GM18511 (cell line): ENCODE data around the gene MVB12B.
"Not testable (repeated sequence)": the region's sequence is repeated elsewhere in the genome, so short reads cannot be mapped to it uniquely, and the experiment has no call there.

Source experiments
- ATAC-seq: cut with Tn5 transposase; IDR thresholded peaks from one replicate; pipeline ENCODE4 v1.9.1; 2021; ENCODE audit warnings: mild to moderate bottlenecking, moderate library complexity; ENCODE audit not compliant: unreplicated experiment

The MVB12B gene, protein sequence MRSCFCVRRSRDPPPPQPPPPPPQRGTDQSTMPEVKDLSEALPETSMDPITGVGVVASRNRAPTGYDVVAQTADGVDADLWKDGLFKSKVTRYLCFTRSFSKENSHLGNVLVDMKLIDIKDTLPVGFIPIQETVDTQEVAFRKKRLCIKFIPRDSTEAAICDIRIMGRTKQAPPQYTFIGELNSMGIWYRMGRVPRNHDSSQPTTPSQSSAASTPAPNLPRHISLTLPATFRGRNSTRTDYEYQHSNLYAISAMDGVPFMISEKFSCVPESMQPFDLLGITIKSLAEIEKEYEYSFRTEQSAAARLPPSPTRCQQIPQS

DNA sequence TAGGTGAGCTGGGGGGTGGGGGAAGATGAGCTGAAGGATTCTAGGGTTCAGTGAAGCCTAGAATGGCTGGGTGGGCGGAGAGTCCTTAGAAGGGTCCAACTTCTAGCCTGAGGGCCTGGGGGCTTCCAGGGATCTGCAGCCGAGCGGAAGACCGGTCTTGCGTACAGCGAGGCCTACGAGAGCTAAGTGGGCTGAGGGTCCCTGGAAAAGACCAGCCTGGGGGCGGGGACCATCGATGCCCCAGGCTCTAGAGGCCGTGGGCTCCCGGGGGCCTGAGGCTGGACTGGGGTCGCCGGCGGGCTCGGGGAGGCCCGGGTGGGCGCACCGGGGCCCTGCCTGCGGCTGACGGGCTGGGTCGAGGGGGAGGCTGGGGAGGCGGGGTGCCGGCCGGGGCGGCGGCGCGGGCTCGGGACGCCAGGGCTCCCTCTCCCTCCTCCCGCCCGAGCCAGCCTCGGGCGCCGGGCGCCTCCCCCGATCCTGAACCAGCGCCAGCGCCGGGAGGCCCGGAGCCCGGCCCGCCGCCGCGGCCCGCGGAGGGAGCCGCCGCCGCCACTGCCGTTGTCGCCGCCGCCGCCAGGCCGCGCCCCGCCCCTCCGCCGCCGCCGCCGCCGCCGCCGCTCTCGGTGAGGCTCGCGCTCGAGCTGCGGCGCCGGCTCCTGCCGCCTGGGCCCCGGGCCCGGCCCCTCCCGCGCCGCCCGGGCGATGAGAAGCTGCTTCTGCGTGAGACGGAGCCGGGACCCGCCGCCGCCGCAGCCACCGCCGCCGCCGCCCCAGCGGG, at the start of gene MVB12B:
MVB12B (plus strand) TSS at position 602 of the 778 bp plus-strand sequence; CDS start at position 703, 101 bp downstream.
- no peak for ATAC-seq

DNA sequence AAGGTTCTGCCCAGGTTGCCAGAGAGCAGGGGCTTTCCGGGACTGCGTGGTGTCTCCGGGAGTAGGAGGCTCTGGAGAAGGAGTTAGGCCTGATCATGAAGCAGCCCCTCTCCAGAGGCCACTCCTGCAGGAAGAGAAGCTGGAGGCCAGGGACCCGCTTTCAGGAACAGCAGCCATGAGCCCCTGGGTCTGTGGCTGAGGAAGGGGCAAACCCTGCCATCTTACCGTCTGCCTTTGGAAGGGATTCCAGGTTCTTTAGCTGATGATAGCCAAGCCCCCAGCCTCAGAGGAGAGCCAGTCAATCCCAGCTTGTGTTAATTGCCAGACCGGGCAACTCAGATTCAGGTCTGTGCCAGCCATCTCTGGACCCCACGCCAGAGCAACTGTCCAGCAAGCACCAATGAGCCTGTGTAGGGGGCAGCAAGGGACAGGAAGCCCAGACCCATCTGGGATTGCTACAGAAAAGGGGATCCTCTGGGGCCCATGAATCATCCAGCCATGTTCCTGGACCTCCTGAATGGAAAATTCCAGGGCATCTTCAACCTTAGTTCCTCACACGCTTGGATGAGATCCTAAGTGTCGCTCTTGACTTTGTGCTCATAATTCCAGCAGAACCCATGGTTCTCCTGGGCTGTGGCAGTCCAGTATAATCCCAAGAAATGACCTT, 42.7 kb upstream of the MVB12B start:
- no peak for ATAC-seq

DNA sequence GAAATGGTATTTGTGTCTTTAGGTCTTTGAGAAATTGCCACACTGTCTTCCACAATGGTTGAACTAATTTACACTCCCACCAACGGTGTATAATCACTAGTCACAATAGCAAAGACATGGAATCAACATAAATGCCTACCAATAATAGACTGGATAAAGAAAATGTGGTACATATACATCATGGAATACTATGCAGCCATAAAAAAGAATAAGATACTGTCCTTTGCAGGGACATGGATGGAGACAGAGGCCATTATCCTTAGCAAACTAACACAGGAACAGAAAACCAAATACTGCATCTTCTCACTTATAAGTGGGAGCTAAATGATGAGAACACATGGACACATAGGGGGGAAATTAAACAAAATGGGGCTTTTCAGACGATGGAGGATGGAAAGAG, 41.0 kb upstream of the MVB12B start:
- ATAC-seq, result not testable (repeated sequence)

DNA sequence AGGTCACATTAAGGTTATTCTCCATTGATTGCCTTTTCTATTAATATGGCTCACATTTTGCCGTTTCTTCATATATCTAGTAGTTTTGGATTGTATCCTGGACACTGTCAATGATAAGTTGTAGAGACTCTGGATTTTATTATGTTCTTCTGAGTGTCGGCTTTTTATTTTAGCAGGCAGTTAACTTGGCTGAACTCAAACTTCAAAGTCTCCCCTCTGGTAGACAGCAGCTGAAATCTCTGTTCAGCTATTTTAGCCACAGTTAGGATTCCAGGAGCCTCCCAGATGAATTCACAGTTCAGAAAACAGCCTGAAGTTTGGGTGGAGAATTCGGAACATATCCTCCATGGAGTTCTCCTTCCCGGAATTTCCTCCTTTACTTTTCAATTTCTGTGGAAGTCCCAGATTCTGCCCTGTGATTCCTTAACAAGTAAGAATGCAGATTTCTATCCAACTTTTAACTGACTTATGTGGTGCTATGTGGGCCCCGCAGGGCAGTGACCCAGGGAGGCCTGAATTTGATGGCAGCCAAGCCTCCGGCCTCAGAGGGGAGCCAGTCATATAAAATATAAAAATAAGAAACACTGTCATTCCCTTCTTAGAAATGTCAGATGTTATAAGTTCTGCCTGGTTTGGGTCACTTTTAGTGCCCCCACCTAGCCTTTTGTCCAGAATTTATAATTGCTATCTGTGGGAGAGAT, 39.3 kb upstream of the MVB12B start:
- no peak for ATAC-seq

DNA sequence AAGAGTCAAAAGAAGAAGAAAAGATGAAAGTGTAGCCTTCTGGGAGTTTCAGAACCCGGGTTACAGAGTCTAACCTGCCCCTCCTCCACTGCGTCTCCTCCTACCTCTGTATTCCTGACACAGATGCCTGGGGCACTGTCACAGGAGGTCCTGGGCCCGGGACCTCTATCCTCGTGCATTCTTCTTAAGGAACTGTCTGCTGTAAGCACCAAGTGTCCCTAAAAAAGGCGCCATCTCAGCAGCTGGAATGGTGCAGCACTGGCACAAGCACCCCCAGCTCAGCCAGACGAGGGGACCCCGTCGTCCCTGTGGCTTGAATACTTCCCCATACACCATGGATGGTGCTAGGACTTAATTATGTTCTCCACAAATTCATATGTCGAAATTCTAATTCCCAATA, 35.8 kb upstream of the MVB12B start:
- no peak for ATAC-seq

DNA sequence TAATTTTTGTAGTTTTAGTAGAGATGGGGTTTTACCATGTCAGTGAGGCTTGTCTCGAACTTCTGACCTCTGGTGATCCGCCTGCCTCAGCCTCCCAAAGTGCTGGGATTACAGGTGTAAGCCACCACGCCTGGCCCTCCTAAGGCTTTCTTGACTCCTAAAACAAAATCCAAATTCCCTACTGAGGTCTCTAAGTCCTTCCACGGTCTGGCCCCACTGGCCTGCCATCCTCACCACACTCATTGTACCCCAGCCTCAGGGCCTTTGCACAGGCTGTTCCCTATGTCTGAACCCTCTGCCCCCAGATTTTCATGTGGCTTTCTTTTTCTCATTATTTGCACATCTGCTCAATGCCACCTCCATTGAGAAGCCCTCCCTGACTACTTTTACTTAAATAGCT, 34.7 kb upstream of the MVB12B start:
- ATAC-seq, result no peak

DNA sequence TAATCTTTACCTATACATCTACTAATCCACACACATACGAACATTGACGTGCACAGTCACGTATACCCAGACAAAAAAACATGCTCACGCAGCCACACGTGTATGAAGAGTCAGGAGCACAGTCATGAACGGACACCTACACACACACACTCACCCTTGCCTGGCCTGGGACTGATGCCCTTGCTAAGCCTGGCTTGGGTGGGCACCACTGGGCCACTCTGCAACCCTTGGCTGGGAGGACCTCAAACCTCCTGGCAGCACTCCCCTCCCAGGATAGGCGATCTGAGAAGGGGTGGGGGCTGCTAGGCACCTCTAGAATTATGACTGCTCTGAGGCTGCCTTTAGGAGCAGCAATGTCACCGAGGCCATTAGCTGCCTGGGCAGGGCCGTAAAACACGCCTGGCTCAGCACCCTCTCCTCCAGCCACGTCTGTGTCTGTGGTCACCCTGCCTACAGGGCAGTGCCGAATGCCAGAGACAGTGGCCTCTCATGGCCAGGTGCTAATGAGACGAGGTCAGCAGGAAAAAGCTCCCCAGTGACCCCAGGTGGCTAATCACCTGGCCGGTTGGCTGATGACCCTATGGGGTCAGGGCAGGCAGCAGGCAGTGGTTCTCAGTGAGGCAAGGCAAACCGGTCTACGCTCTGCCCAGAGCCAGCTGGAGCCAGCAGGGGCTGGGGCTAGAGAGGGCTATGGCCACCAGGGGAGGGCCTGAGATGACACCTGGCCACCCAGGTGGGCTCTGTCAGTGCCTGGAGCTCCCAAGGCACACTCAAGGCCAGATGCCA, 33.7 kb upstream of the MVB12B start:
- ATAC-seq, result no peak

DNA sequence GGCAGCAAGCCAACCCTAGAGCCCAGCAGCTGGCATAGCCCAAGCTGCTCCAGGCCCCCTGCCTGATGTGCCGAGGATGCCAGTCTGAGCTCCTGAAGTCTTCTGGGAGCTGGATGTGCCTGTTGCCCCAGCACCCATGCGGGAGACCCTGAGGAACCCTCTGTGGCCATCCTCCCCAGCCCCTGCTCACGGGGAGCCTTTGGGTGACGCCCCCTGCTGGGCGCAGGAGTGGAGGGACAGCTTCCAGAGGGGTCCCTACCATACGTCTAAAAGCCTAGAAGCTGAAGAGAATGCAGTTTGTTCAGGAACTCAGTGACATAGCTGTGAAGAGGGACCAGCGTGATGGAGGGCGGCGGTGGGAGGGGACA, 33.1 kb upstream of the MVB12B start:
- ATAC-seq, result no peak

DNA sequence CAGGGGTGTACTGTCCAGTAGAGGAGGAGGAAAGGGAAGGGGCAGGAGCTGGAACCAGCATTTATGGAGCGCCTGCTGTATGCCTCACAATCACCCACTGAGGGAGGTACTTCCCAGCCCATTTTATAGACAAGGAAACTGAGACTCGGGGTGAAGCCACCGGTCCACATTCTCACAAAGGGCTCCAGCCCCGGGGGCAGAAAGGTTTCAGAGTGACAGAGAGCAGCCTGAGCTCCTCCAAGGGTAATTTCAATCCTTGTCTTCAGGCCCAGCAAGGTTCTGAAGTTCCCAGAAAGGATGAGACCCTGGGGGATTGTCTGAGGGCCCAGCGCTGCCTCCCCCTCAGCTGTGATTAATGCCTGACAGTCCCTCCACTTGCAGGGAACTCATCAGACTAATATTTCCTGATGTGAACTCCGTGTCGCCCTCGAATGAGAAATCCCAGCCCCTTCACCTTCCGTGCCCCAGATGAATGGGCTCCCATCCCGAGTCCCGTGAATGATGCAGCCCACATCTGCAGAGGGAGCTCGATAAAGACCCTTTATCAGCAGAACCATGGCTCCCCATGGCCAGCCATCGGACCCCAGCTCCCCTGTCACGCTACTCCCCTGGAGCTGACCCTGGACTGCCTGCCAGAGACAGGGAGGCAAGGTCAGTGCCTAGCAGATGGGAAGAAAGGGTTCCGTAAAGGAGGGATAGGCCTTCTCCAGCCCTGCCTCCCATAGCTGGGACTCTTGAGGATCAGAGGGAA, 32.1 kb upstream of the MVB12B start:
- ATAC-seq, result no peak

DNA sequence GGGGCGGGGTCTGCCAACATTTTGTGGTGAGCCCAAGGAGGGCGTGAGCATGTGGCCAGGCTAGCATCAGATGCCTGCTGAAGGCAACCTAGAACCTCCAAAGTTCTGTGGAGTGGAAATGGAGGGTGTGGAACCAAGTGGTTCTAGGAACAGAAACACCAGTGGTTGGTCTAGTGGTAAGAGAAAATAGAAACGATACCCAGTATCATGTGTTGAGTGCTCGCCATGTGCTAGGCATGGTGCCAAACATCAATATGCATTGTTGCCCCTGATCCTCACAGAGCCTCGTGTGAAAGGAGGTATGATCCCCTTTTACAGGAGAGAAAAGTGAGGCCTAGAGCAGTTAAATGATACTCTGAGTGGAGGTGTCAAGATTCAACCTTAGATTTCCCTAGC, 31.5 kb upstream of the MVB12B start:
- no peak for ATAC-seq

DNA sequence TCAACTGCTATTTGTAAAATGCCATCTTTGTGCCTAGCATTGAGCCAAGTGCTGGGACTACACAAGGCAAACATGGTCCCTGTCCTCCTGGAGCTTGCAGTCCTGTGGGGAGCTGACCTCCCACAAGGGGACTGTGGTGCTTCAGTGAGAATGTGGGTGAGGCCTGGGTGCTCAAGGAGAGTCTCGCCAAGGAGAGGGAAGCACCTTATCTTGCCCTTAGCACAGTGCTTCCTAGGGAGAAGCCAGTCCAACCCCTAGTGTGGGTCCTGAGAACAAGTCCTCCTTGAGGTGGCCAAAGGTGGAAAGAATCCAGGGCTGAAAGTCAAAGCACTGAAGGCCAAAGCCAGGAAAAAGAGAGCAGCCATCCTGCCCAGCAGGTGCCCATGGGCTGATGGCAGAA, 31.1 kb upstream of the MVB12B start:
- ATAC-seq, result no peak

DNA sequence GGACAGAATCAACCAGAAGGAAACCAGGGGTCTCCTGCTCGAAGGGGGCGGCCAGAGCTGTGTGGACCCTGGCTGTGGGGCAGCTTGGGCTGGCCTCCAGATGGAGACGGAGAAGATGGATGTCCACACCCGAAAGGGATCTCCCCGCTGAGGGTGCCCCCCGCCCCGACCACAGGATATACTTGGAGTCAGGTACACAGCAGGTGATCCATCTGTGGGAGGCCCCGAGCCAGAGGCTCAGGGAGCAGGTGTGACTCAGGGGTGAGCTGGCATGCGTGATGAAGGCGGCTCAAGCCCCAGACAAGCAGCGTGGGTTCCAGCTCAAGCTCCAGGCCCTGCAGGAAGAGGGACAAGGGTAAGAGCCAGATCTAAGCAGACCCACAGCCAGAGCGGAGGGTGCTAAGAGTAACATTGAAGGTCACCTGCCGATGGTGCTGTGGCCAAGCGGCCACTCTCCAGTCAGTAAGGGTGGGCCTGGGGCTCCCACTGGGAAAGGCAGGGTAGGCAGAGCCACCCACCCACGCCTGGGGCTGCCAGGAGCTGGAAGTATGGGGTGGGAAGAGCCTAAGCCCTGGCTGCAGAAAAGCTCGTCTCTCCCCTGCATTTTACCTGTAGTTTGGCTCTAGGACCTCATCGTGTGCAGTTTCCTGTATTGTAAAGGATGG, 30.6 kb upstream of the MVB12B start:
- no peak for ATAC-seq

DNA sequence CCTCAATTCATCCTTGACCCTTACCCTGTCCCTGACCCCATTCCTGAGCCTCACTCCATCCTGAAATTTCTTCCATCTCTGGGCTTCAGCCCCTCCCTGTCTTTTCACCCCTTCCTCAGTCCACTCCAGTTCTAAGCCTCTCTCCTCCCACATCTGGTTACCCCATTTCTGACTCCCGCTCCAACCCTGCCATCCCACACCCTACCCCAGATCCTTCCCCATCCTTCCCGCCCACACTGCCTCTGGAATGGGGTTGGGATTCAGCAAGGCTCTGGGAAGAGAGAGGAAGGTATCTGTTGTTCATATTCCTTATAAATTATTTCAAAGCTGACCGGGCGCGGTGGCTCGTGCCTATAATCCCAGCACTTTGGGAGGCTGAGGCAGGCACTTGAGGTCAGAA, 29.9 kb upstream of the MVB12B start:
- no peak for ATAC-seq

DNA sequence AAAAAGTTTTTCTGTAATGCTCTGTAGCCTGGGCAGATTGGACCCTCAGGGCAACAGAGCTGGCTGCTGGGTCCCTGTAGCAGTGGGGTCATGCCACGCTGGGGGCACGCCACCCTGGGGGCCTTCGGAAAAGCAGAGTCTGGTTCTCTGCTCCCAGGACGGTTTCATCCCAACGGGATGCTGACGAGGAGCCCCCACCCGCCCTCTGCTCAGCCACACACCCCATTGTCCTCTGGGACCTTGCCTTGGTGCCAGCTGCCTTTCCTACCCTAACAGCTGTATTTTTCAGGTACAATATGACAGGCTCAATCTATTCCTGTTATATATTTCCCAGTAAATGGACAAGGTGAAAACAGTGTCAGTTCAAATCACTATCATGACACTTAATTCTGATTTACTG, 29.0 kb upstream of the MVB12B start:
- ATAC-seq, result no peak

DNA sequence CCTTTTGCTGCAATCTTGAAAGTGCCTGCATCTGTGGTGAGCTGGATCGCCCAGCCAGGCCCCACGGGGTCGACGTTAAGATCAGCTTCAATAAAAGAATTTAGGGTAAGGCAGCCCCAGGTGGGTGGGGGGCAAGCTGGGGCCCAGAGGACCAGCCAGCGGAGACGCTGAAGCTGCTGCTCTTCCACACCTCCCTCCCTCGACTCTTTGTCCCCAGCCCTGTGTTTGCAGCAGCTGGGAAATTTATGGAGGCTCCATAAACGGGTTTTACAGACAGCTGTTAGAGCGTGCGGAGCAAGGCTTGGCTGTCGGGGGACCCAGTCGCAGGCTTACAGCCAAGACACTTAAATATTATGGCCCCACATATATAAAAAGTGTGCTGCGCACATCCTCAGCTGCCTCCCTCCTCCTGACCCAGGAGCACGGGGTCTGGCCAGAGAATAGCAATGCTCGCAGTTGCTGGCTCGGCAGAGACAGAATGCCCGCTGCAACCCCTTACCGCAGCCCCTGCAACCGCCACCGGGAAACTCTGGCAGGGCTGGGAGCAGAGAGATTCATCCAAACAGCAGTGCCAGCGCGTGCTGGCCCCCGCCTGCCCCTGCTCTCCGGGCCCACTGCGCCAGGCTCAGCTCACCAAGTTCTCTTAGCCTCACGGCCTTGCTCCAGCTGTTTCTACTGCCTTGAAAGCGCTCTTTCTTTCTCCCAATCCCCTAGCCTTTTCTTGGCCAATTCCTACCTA, 28.4 kb upstream of the MVB12B start:
- no peak for ATAC-seq

DNA sequence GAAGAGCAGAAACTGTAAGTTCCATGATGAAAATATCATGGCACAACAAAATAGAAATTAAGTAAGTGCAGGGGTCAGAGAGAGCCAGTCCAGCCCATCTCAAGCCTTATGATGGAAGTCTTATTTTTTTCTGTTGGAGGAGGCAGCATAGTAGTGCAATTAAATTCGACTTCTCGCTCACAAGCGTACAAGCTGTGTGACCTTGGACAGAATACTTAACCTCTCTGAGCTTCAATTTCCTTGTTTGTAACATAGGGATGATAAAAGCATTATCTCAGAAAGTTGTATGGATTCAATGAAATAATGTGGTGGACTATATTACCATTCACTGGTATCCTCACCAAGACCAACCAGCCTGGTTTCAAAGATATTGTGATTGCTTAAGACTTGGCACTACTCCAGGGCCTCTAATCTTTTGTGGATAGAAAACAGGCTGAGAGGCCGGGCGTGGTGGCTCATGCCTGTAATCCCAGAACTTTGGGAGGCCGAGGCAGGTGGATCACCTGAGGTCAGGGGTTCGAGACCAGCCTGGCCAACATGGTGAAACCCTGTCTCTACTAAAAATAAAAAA, 26.8 kb upstream of the MVB12B start:
- no peak for ATAC-seq

DNA sequence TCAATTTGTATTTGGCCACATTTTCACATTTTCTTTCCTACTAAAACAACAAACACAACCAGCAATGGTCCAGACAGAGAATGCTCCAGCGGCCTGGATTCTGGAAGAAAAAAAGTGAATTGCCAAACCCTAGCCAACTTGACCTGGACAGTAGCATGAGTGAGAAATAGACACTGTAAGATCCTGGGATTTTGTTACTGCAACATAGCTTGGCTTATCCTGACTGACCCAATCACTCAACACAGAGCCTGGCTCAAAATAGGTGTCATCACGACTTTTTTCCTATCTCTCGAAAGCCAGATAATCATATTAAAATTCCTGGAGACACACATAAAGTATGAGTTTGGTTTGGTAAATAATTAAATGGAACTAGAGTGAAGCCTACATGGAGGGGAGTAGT, 25.4 kb upstream of the MVB12B start:
- ATAC-seq, result no peak

DNA sequence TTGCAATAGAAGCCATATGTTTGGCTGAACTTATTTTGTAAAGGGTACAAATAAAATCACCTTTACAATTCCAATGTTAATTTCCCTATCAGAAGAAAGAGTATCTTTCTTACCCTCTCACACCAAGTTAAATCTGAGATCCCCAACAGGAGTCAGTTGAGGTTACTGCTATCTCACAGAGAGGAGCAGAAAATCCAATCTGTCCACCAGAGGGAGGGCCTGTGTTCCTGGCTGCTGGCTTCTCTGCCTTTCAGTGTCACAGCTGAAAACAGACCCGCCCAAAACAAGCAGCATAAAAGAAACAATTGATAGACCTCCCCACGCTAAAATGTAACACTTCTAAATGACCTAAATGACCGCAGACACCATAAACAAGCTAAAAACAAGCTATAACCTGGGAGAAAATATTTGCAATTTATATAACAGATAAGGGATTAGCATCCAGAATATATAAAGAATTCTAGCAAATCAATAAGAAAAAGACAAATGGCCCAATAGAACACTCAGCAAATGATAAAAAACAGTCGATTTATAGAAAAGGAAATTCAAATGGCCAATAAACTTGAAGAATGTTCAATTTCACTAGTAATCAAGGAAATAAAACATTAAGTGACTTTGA, 24.5 kb upstream of the MVB12B start:
- ATAC-seq, result no peak
